Germinal center (tissue), 1 donor: Measurements from ENCODE around the gene ABHD17A.

Experiments
- DNase-seq: peaks from one replicate; pipeline ENCODE4 v3.0.0; 2012; ENCODE audit warnings: mixed read lengths, low spot score

ABHD17A gene

DNA sequence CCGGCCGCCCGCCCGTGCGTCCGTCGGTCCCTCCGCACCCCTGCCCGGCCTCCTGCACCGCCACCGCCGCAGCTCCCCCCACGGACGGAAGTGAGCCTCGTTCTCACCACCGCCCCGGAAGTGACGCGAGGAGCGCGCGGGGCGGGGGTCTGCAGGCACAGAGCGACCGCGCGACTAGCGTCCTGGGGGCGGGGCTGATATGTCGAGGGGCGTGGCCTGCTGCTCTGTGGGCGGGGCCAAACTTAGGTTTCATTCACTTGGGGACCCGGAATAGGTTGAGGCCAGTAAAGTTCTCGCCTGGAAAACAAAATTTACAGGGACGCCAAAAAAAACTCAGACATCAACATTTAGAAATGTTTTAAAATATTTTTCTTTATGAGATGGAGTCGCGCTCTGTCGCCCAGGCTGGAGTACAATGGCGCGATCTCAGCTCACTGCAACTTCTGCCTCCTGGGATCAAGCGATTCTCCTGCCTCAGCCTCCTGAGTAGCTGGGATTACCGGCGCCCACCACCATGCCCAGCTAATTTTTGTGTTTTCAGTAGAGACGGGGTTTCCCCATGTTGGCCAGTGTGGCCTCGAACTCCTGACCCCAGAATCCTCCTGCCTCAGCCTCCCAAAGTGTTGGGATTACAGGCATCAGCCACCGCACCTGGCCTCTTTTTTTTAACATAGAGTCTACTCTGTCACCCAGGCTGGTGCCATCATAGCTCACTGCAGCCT lies at the start of gene ABHD17A:
TSS of gene ABHD17A (minus strand) at position 99 of the 722 bp plus-strand sequence. CDS start 3,930 bp downstream, outside the sequence.
- DNase-seq = peak; percentile 94

DNA sequence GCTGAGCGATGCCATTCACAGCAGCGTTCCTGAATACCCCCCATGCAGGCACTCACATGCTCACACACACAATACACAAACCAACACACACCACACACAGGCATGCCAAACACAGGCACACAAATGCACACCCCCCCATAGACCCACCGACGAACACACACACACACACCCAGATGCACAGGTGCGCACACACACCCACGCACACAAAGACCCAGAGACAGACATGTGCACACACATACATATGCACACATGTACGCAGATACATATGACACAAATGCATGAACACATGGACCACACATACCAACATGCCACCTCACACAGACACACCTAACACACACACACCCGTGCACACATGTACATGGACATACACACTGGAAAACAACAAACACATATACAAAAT lies 48.6 kb upstream of the ABHD17A start:
- no peak for DNase-seq

DNA sequence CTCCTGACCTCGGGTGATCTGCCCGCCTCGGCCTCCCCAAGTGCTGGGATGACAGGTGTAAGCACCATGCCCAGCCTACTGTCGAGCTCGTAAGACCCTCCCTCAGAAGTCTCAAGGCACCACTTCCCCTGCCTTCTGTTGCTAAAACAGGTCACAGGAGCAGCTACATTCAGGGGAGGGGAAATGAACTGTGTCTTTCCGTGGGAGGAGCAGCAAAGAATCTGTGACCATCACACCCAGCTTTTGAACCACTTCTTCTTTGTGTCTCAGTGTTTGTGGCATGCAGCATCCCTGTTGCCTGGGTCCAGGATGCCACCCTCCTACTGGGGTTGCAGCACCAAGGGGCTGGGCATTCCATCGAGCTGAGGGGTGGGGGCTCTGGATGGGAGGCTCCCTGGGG lies 47.9 kb upstream of the ABHD17A start:
- peak; percentile 46 for DNase-seq

DNA sequence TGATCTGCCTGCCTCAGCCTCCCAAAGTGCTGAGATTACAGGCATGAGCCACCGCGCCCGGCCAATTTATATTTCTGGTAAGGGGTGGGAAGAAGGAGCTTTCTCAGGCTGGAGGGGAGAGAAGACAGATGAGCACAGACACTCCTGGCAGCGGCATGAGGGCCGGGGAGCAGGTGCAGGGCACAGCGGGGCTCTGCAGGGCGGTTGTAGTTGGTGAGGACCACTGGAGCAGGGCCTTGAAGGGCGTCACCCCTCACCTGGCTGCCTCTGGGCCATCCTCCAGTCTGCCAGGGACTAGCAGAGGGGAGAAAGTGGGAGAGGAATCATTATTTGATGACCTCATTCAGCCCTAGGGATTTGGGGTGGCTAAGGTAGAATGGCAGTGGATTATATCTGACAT lies 47.1 kb upstream of the ABHD17A start:
- no peak for DNase-seq

DNA sequence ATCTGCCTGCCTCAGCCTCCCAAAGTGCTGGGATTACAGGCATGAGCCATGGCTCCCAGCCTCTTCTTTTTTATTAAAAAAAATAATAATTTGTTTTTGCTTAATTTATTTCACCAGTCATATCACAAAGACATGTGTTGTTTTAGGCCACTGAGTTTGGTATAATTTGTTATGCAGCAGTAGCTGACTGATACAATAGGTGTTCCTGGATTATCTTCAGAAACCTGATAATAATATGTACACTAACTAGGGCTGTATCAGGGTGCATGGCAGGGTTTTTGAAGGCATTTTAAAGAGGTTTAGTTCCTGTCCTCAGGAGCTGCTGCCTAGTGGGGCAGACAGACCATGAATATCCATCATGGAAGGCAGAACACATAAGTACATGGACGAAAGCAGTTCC lies 46.1 kb upstream of the ABHD17A start:
- DNase-seq = no peak

DNA sequence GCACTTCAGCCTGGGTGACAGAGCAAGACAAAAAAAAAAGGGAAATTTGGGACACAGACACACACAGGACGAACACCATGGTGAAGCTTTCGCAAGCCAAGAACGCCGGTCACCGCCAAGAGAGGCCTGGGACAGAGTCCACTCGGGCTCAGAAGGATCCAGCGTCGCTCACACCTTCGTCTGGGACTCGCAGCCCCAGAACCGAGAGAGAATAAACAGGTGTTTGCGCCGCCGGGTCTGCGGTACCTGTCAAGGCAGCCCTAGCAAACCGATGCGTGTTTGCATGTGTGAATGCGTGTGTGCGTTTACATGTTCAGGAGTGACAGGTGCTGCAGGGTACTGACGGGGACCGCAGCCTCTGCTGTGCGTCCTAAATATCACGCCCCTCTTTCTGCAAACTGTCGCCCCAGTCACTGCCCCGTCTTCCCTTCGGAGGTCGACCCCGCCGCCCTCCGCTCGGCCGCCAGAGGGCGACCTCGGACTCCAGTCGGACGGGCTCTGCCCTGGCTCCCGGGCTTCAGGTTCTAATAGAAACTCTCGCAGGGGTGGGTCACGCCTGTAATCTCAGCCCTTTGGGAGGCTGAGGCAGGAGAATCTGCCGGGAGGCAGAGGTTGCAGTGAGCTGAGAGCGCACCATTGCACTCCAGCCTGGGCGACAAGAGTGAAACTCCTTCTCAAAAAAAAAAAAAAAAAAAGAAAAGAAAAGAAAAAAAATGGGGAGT lies 43.9 kb upstream of the ABHD17A start:
- DNase-seq = peak; percentile 89

DNA sequence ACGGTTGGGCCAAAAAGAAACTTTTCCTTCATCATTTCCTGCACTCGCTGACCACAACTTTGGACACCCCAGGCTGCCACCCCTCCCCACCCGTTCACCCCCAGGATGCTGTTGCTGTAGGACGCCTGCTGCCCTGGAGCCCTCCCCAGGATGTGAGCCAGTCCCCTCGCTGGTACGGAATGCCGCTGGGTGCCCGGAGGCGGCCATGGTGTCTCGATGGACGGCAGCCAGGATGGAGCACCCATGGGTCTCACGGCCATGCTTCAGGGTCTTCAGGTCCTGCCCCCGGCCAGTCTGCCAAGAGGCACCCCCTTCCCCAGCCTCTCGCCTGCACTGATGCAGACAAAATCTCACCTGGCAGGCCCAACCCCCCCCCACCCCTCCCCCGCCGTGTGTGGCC lies 40.2 kb upstream of the ABHD17A start:
- DNase-seq = no peak

DNA sequence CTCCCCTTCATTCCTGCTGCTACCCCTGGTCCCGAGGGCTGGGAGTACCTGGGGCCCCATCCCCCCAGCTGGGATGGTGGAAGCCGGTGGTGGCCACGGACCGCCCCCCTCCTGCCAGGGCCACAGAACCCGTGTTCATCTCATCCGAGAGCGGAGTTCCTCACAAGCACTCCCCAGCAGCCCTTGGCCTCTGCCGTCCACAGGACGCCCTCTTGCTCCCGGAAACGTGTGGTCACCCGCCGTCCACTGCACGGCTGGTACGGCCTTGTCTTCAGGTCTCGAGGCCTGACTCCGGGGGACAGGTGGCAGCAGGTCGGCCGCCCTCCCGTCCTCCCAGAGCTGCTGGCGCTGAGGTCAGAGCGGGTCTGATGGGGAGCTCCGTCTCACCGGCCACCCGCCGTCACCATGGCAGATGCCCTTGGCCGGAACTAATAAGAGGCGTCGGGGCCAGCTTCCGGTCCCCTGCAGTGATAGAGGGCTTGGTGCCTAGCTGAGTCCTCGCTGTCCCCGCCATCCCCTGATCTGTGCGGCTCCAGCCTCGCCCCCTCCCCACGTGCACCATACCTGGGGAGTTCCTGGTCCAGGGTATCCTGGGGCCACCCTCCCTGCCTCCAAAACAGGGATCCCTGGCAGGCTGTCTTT lies 39.1 kb upstream of the ABHD17A start:
- no peak for DNase-seq

DNA sequence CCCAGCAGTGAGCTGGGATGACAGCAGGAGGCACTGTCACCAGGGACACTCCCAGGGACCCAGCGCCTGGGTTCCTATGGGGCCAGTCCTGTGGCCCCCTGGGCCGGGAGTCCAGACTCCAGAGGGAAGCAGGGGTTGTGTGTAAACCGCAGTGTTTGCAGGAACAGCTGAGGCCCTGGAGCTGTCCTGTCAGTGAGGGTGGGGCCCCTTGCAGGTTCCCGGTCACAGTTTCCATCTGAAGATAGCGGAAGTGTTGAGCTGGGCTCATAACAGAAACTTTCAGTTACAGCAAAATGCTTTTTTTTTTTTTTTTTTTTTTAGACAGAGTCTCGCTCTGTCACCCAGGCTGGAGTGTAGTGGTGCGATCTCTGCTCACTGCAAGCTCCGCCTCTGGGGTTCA lies 38.0 kb upstream of the ABHD17A start:
- DNase-seq = peak; percentile 38

DNA sequence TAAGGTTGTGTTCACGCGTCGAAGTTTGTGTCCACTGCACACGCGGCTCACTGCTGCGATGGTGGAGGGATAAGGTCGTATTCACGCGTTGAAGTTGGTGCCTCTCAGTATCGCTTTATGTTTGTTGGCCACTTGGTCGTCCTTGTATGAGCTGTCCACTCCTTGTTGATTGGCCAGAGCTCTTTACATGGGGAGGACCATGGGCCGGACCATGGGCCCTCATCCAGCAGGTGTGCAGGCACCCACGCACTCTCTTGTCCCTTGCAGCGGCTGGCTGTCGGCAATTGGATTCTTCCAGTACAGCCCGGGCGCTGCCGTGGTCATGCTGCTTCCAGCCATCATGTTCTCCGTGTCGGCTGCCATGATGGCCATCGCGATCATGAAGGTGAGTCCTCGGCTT lies 37.5 kb upstream of the ABHD17A start:
- DNase-seq = no peak

DNA sequence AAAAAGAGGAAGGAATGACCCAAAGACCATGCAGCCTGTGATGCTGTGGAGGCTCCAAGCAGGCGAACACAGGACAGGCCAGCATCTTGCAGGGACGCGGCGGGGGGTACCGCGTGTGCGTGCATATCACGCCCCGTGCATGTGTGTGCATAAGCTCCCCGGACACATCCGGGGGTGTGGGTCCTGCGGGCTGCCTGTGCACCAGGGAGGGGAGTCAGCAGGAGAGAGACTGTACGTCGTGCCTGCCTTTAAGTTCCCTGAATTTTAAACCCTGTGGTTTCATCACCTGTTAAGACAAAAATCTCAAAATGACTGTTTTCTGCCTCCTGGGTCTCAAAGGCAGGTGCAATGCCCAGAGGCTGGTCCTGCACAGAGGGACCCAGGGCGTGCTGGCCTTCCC lies 36.5 kb upstream of the ABHD17A start:
- no peak for DNase-seq

DNA sequence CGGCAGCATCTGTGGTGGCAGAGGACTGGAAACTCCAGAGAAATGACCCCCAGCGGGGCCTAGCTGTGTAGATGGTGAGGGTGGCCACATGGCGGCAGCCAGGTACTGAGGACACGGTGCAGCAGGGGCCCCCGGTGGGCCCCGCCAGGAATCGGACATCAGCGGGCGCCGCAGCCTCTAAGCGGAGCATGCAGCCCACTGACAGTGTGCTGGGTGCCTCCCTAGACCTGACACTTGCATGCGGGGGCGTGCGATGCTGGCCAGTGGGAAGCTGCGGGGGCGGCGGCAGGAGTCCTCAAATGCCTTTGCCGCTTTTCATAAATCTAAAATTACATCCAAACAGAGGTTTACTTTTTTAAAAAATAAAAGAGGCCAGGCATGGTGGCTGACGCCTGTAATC lies 36.0 kb upstream of the ABHD17A start:
- DNase-seq = no peak

DNA sequence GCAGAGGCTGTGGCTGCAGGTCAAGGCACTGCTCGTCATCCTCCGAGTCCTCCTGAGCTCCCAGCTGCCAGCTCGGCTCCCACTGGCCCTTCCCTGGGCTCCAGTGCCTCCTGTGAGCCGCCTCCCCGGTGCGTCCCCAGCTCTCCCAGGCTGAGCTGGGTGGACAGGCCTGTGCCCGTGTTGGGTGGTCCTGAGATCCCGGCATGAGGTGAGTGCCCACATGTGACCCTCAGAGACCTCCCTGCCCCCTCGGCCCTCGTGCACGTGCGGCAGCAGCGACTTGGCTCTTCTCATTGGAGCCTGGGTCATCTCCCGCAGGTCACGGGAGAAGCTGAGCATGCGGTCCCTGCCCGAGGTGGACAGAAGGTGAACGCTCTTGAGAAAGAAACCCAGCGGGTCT lies 35.3 kb upstream of the ABHD17A start:
- DNase-seq = no peak

DNA sequence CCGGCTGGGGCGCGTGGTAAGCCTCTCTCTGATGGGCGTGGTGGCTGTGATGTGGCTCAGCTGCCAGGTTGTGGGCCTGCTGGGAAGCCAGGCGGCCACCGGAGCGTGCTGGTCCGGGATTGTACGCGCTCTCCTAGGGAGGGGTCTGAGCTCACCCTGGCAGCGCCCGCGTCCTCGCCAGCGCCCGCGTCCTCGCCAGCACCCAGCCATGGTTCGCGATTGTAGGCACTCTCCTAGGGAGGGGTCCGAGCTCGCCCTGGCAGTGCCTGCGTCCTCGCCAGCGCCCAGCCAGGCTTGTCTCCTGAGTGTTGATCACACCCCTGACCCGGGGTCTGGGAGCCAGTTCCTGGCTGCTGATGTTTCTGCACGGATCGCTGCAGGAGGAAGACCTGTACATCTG lies 33.7 kb upstream of the ABHD17A start:
- DNase-seq = no peak

DNA sequence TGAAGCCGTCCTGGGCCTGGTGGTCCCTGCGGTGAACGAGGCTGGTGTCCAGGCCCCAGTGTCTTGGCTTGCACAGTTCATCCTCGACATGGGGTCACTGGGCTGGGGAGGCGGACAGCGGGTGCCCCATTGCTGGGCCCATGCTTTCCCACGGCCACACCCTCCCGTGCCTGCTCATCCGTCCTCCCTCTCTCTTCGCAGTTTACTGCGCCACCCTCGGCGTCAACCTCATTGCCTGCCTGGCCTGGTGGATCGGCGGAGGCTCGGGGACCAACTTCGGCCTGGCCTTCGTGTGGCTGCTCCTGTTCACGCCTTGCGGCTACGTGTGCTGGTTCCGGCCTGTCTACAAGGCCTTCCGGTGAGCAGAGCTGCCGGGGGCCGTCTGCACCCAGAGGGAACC lies 32.6 kb upstream of the ABHD17A start:
- DNase-seq = no peak

DNA sequence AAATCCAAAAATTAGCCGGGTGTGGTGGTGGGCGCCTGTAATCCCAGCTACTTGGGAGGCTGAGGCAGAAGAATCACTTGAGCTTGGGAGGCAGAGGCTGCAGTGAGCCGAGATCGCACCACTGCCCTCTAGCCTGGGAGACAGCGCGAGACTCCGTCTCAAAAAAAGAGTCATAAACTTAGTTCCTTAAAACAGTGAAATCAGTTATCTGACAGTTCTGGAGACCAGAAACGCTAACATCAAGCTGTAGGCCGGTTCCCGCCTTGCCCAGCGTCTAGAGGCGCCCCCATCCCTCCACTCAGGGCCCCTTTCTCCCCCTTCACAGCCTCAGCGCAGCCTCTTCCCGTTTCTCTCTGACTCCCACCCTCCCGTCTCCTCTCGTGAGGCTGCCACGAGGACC lies 31.9 kb upstream of the ABHD17A start:
- no peak for DNase-seq

DNA sequence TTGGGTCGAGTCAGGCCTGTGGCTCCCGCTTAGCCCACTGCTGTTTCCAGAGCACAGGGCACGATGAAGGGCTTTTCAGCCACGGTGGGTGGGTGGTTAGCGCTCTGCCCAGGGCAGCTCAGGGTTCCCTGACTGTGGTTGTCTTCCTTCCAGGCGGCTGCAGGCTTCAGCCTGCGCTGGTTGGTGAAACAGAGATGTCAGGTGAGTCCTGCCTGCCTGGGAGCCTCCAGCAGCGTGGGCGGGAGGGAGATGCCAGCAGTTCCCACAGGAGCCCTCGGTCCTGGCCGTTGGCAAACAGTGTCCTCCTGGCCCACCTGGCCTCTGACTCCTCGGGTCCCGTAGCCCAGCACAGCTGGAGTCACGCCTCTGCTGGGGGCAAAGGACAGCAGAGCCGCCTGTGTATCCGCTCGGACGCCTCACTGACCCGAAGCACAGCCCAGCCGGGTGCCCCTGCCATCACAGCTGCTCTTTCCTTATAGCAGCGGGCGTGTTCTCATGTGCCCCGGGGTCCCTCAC lies 29.6 kb upstream of the ABHD17A start:
- DNase-seq = no peak

DNA sequence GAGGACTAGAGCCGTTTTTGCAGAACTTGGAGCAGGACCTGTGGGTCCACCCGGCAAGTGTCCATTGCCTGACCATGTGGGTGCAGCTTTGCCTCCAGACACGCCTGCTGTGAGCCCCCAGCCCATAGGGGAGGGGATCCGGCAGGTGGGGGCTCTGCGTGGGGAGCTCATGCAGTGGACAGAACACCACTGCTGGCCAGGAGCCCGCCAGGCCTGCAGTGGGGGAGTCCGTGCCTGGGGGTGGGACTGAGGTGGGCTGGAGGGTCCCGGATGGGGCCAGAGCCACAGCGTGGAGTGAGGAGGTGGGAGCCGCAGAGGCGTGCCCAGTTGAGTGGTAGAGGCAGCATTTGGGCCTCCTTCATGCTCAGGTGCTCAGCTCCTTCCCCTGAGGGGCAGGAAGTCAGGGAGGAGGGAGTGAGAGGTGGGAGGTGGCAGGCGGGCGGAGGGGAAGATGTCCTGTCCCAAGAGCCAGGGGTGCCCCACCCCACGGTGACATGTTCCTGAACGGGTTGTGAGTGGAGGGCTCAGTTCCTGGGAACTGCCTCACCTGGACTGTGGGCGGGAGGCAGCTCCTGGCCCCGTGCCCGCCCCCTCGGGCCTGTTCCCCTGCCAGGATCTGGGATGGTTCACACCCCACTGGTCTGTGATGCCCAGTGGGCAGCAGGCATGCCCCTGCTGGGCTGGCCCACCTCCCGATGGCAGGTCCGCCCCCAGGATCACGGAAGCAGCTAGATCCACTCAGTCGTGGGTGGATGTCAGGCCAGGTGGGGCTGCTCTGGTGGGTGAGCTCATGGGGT lies 28.7 kb upstream of the ABHD17A start:
- DNase-seq = no peak

DNA sequence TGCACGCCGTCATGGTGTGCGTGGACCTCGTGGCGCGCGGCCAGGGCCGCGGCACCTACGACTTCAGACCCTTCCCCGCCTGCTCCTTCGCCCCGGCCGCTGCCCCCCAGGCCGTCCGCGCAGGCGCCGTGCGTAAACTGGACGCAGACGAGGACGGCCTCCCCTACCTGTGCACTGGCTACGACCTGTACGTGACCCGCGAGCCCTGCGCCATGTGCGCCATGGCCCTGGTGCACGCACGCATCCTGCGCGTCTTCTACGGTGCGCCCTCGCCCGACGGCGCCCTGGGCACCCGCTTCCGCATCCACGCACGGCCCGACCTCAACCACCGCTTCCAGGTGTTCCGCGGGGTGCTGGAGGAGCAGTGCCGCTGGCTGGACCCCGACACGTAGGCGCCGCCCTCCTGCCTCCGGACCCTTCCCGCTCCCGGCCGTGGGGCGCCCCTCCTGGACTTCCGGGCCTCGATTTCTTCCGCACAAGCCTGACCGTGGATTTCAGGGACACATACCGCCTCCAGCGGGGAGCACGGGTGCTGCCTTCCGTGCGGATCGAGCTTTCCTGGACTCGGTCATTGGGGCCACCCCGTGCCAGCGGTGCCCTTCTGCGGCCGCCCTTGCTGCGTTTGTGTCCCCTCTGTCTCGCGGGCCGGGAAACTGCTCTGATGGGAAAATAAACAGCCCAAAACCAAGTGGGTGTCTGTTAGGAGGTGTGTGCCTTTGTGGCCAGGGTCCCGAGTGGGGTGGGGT lies 27.6 kb upstream of the ABHD17A start:
- no peak for DNase-seq

DNA sequence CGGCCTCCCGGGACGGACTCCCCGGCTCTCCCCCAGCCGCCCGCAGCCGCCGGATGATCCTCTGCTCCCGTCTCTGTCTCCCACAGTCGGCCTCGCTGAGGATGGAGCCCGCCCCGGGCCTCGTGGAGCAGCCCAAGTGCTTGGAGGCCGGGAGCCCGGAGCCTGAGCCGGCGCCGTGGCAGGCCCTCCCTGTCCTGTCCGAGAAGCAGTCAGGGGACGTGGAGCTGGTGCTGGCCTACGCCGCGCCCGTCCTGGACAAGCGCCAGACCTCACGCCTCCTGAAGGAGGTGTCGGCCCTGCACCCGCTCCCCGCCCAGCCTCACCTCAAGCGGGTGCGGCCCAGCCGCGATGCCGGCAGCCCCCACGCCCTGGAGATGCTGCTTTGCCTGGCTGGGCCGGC lies 26.7 kb upstream of the ABHD17A start:
- DNase-seq = no peak

DNA sequence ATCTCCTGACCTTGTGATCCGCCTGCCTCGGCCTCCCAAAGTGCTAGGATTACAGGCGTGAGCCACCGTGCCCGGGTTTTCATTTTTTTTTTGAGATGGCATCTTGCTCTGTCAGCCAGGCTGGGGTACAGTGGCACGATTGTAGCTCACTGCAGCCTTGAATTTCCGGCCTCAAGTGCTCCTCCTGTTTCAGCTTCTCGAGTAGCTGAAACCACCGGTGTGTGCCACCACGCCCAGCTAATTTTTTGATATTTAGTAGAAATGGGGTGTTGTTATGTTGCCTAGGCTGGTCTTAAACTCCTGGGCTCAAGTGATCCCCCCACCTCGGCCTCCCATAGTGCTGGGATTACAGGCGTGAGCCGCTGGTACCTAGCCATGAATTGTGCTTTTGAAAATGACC lies 25.8 kb upstream of the ABHD17A start:
- no peak for DNase-seq

DNA sequence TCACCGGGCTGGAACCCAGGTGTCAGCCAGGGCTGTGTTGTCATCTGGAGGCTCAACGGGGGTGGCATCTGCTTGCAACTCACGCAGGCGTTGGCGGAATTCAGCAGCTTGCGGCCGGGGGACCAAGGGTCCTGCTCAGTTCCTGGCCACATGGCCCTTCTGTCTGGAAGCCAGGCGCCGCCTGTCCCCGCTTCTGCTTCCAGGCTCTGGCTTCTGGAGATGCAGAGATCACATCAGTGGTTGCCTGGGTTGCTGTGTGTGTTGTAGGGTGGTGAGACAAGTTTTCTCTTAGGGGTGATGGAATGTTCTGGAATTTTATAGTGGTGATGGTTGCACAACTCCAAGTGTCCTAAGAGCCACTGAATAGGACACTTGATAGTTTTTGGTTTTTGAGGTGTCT lies 24.9 kb upstream of the ABHD17A start:
- no peak for DNase-seq
